Measurements from ENCODE around the gene TMED1.

The TMED1 gene, protein sequence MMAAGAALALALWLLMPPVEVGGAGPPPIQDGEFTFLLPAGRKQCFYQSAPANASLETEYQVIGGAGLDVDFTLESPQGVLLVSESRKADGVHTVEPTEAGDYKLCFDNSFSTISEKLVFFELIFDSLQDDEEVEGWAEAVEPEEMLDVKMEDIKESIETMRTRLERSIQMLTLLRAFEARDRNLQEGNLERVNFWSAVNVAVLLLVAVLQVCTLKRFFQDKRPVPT

DNA sequence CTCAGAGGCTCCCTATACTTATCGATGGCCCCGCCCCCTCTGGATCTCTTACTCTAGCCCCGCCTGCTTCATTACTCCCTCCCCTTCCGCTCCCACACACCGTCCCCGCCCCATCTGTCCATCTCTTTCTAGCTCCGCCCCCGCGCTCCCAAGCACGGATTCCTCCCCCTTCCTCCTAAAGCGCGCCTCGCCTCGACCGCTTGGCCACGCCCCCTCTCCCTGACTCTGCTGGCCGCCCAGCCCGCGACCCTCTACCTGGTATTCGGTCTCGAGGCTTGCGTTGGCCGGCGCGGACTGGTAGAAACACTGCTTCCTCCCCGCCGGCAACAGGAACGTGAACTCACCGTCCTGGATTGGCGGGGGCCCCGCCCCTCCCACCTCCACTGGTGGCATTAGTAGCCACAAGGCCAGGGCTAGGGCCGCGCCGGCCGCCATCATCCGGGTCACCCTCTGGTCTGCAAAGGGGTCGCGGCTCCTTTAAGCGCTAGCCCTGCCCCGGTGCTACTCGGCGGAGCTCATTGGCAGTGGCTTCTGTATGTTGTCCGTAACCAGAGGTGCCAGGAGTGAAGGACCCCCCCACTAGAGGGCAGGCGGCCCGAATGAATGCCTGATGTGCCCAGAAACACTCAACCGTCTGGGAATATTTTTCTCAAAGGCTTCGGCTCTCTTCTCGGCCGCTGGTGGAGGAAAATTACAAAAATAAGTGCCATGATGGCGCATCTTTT, at the start of gene TMED1:
TMED1 (minus strand) TSS at position 459 of the 725 bp plus-strand sequence; CDS start at position 438, 21 bp downstream.
- Histone ChIP-seq H3K27ac (ENCODE audit: low read depth, low read length, poor library complexity, severe bottlenecking) (peak within 1 kb of the TSS; percentile 91), H3K4me3 (ENCODE audit: low read depth, low read length, poor library complexity, severe bottlenecking) (peak within 1 kb of the TSS; percentile 69), H3K27me3 (ENCODE audit: insufficient read depth, low read length) (no peaks in the 10 kb centered on the region), H3K36me3 (ENCODE audit: insufficient read depth, low read length) (peaks cover 19% of the 10 kb centered on the region), H3K9ac (ENCODE audit: low read length) (peak within 1 kb of the TSS; percentile 84), H3K4me2 (ENCODE audit: low read length) (peak within 1 kb of the TSS; percentile 69), H3K9me3 (ENCODE audit: low read length) (no peaks in the 10 kb centered on the region; the same call in 1 of the 2 replicates), H3F3A (ENCODE audit: insufficient read depth, low read length) (no peaks in the 10 kb centered on the region), H3K9me2 (ENCODE audit: low read depth, low read length) (no peaks in the 10 kb centered on the region), H2AFZ (ENCODE audit: low read length) (peak within 1 kb of the TSS; percentile 16), H3K4me1 (ENCODE audit: insufficient read depth, low read length, severe bottlenecking) (peaks cover 9% of the 10 kb centered on the region), H4K20me1 (ENCODE audit: insufficient read depth, low read length) (no peaks in the 10 kb centered on the region), H3K79me2 (ENCODE audit: insufficient read depth, low read length) (no peaks in the 10 kb centered on the region)
- no peak for TF ChIP-seq EZH2 (IDR thresholded peaks at IDR 0.05; ENCODE audit: borderline replicate concordance, low read length)
- TF ChIP-seq, protein P1, sequence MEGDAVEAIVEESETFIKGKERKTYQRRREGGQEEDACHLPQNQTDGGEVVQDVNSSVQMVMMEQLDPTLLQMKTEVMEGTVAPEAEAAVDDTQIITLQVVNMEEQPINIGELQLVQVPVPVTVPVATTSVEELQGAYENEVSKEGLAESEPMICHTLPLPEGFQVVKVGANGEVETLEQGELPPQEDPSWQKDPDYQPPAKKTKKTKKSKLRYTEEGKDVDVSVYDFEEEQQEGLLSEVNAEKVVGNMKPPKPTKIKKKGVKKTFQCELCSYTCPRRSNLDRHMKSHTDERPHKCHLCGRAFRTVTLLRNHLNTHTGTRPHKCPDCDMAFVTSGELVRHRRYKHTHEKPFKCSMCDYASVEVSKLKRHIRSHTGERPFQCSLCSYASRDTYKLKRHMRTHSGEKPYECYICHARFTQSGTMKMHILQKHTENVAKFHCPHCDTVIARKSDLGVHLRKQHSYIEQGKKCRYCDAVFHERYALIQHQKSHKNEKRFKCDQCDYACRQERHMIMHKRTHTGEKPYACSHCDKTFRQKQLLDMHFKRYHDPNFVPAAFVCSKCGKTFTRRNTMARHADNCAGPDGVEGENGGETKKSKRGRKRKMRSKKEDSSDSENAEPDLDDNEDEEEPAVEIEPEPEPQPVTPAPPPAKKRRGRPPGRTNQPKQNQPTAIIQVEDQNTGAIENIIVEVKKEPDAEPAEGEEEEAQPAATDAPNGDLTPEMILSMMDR (IDR thresholded peaks at IDR 0.05; ENCODE audit: low read length), result peak; percentile 14; the same call in 1 of the 2 replicates

DNA sequence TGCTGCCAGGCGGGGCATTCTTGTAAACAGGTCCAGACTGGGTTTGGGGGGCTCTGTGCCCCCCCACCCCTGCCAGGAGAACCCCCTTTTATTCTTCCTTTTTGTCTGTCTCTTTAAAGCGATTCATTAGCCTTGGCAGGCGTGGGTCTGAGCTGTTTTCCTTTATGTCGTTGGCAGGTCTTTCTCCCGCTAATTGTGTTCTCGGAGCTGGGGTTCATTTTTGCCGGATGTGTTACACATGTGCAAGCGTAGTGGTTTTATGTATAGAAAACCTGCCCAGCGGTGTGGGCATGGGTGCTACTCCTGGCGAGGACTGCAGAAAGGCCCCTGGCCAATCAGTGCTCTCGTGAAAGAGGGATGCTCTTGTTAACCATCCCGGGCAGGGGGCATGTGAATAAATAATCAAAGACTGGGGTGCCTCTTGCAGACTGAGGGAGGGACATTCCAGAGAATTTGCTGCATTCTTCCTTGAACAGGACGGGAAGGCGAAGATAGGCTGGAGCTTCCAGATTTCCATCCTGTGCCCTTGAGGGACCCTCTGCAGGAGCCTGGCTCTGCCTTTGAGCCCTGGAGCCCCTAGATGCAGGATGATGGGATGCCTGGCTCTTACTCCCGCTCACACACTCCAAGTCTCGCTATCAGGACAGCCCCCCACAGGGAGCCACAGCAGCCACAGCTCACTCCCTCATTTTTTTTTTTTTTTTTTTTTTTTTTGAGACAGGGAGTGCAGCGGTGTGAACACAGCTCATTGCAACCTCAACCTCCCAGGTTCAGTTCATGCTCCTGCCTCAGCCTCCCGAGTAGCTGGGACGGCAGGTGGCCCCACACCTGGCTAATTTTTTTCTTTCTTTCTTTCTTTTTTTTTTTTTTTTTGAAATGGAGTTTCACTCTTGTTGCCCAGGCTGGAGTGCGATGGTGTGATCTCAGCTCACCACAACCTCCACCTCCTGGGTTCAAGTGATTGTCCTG, 49.5 kb upstream of the TMED1 start:
- no peak overlapping the region for H3K4me2 ChIP-seq (ENCODE audit: low read length)
- H3K4me3 ChIP-seq (ENCODE audit: low read depth, low read length, poor library complexity, severe bottlenecking), result no peak overlapping the region
- no peak overlapping the region for H2AFZ ChIP-seq (ENCODE audit: low read length)
- H3K9ac ChIP-seq (ENCODE audit: low read length), result no peak overlapping the region
- peaks cover 33% of the 10 kb centered on the region for H3K79me2 ChIP-seq (ENCODE audit: insufficient read depth, low read length)
- peaks cover 2% of the 10 kb centered on the region; the same call in 1 of the 2 replicates for H3K36me3 ChIP-seq (ENCODE audit: insufficient read depth, low read length)
- H3K9me2 ChIP-seq (ENCODE audit: low read depth, low read length), result no peaks in the 10 kb centered on the region
- no peaks in the 10 kb centered on the region for H3F3A ChIP-seq (ENCODE audit: insufficient read depth, low read length)
- H3K27me3 ChIP-seq (ENCODE audit: insufficient read depth, low read length), result no peaks in the 10 kb centered on the region
- peaks cover 28% of the 10 kb centered on the region for H3K4me1 ChIP-seq (ENCODE audit: insufficient read depth, low read length, severe bottlenecking)
- H4K20me1 ChIP-seq (ENCODE audit: insufficient read depth, low read length), result no peaks in the 10 kb centered on the region
- no peak for TF ChIP-seq EZH2 (IDR thresholded peaks at IDR 0.05; ENCODE audit: borderline replicate concordance, low read length)
- TF ChIP-seq, protein P1 (IDR thresholded peaks at IDR 0.05; ENCODE audit: low read length), result no peak
- no peak overlapping the region for H3K27ac ChIP-seq (ENCODE audit: low read depth, low read length, poor library complexity, severe bottlenecking)
- no peaks in the 10 kb centered on the region for H3K9me3 ChIP-seq (ENCODE audit: low read length)

DNA sequence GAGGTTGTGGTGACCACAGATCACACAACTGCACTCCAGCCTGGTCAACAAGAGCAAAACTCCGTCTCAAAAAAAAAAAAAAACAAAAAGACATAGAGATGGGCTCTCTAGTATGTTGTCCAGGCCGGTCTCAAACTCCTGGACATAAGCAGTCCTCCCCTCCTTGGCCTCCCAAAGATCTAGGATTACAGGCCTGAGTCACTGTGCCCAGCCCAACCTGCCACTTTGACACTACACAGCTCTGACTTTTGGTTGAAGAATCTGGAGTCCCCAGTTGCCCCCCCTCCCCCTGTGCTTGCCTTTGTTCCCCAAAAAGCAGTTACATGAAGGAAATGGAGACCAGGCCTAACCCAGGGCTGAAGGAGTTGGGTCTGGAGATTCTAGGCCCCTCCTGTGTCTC, 48.3 kb upstream of the TMED1 start:
- Histone ChIP-seq H3K36me3 (ENCODE audit: insufficient read depth, low read length) (peaks cover 2% of the 10 kb centered on the region; the same call in 1 of the 2 replicates), H3K9ac (ENCODE audit: low read length) (no peak overlapping the region), H3K4me1 (ENCODE audit: insufficient read depth, low read length, severe bottlenecking) (peaks cover 40% of the 10 kb centered on the region), H4K20me1 (ENCODE audit: insufficient read depth, low read length) (no peaks in the 10 kb centered on the region), H3F3A (ENCODE audit: insufficient read depth, low read length) (no peaks in the 10 kb centered on the region), H3K9me3 (ENCODE audit: low read length) (no peaks in the 10 kb centered on the region), H3K79me2 (ENCODE audit: insufficient read depth, low read length) (peaks cover 45% of the 10 kb centered on the region), H3K27ac (ENCODE audit: low read depth, low read length, poor library complexity, severe bottlenecking) (no peak overlapping the region), H3K27me3 (ENCODE audit: insufficient read depth, low read length) (no peaks in the 10 kb centered on the region), H2AFZ (ENCODE audit: low read length) (no peak overlapping the region), H3K4me3 (ENCODE audit: low read depth, low read length, poor library complexity, severe bottlenecking) (no peak overlapping the region), H3K9me2 (ENCODE audit: low read depth, low read length) (no peaks in the 10 kb centered on the region), H3K4me2 (ENCODE audit: low read length) (no peak overlapping the region)
- TF ChIP-seq, protein P1 (IDR thresholded peaks at IDR 0.05; ENCODE audit: low read length), result no peak
- no peak for TF ChIP-seq EZH2 (IDR thresholded peaks at IDR 0.05; ENCODE audit: borderline replicate concordance, low read length)

Data from OCI-LY1 (cell line).